Renal pelvis (tissue), 4 donors: Measurements from ENCODE around the gene TTC13. TPM values are rescaled to one million over a fixed set of nuclear protein-coding genes. Genes with fewer than 3 reads are reported as not detected.

Experiments used
- DNase-seq: peaks from one replicate; pipeline ENCODE4 v3.0.0-alpha.2; 2013
- polyA plus RNA-seq, 3 donors: library from polyadenylated mRNA; unstranded; fragments of 120-200 nt; gene quantifications; one replicate each; pipeline ENCODE4 v1.2.1, GENCODE V29; 2013; ENCODE audit not compliant: insufficient read length in 3 of 3

The TTC13 gene
- polyA plus RNA-seq, 3 donors: 15.9 to 25.8 (median 21.0) TPM

DNA sequence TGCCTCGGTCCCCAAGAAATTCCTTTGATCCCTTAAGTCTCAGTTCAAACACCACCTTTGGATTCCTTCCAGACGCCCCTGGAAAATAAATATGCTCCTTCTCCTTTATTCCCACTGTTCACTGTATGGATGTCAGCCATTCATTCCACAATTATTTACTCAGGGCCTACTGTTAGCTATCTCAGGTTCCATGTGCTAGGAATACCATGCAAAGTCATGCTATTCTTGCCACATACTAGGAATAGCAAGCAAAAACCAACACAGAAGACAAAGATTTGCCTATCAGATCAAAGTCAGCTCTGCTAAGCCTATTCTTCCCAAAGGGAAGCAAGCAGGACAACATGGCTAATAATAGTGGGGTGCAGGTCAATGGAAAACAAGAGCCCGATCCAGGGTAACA is 29.8 kb downstream of the TTC13 start:
- DNase-seq: no peak

DNA sequence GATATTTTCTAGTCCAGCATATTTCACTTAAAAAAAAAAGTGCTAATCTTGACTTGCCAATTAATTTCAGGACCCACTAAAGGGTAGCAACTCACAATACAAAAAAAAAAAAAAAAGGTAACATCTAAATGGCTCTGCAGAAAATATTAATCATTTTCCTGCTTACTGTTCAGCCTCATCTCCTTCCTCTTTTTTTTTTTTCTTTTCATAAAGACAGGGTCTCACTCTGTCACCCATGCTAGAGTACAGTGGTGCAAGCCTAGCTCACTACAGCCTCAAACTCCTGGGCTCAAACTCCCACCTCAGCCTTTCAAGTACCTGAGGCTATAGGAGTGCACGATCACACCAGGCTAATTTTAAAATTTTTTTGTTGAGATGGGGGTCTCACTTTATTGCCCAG is 30.4 kb downstream of the TTC13 start:
- no peak for DNase-seq

DNA sequence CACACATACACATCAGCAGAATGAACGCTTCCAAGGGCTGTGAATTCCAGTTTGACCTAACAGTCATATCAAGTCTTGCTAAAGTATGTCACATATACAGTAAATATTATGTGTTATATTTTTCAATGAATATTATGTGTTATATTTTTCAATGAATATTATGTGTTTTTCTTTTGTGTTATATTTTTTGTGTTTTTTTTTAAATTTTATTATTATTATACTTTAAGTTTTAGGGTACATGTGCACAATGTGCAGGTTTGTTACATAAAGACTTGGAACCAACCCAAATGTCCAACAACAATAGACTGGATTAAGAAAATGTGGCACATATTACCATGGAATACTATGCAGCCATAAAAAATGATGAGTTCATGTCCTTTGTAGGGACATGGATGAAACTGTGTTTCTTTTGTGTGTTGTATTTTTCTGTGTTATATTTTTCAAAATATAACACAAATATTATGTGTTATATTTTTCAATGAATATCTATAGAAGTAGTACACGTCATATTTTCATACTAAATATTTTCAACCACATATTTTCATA is 35.5 kb downstream of the TTC13 start:
- DNase-seq: no peak

DNA sequence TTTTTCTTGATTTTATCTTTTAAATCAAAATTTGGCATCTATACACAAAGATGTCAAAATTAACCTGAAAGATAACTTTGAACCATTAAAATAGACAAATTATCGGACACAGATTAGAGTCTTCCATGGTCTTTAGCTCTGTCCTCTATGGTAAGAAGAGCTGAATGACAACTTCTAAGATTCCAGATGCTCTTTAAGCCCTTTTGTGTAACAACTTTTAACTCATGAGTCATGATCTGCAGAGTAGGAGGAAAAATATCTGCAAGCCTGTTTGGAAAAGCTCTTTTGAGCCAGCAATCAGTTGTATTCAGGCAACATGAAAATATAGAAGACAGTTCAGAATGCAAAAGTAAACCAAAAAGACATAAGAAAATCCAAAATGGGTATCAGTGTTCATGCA is 37.8 kb downstream of the TTC13 start:
- DNase-seq: no peak

DNA sequence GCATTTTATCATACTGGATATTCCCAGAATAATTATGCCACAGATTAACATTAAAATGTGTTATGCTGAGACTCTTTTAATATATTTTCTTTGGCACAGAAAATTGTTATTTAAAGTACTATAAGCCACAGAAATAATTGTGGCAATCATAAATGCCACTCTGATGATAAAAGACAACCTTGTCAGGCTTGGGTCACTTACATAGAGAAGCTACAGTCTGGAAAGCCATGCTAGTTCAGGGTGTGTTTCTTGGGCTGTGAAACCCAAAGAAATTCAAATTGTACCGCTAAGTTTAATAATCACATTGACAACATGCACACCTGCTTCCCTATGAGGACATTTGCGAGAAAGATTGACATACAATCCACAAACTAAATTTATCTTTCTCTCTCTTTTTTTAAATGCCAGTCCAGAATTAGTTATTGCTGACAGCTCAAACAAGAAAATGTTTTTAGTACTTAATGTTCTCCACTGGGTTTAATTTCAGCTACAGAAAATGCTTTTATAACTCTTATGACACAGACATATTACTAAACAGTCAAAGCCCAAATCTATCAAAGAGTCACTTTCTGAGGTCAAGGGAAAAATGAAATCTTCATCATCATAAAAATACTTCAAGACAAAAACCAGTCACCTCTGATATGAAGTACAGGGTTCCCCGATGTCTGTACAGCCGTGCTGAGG is 38.7 kb downstream of the TTC13 start:
- DNase-seq: no peak

DNA sequence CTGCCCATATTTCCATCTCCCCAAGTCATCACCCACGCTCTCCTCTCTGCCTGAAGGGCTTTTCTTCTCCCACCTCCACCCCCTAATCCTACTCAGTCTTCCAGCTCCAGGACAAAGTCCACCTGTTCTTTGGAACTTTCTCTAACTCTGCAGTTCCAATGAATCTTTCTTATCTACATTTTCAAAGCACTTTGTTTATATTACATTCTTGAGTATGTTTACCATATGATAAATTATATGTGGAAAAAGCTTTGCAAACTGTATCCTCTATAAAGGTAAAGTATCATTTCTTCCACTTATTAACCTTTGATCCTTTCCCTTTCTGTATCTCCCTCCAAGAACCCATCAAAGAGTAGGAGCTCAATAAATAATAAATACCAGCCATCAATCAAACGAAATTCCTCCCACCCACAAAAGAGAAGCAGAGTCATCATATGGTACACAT is 39.7 kb downstream of the TTC13 start:
- DNase-seq: peak; percentile 8

DNA sequence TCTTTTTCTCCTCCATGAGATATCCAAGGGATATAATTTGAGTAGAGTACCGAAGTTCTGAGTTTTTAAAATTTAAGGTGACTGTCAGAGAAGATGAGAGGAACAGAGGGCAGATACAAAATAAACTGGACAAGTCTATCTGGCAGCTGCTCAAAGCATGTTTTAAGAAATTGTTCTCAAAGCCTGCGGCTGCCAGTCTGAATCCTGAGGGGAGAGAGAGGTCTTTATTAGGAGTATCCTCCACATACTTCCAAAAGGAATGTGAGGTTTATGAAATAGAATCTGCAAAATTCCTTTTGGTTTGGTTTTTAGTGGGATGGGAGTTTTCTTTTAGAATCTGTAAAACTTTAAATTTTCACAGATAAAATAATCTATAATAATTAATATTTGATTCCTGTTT is 41.3 kb downstream of the TTC13 start:
- no peak for DNase-seq

DNA sequence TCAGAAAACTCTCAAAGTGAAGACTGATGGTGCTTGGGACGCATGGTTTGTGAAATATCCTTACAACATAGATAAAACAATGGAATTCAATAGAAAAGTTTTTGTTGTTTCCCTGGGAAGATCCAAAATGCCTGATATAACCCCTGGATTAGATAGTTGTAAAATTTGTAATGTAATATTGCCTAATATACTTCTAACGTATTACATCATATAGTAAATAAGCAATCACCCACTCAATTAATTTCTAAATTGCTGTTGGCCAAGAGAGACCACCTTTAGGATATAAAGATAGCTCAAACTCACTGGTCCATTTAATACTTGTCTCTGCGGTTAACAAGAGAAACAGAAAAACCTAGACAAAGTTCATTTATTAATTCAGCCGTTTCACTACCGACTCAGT is 42.2 kb downstream of the TTC13 start:
- no peak for DNase-seq

DNA sequence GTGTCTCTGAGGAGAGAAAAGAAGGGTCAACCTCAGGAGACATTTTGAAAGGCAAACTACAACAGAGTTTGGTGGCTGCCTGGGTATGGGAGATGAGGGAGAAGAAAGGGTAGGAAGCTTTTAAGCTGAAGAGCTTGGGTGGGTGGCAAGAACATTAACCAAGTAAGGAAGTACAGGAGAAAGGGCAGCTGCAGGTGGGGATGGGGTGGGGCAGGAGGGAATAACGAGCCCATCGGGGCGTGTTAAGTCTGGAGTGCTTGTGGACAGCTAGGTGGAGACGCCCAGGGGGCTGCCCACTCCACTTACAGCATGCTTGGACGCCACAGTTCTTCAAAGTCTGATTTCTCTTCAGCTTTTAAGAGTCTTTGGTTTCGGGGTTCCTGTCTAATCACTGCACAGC is 42.8 kb downstream of the TTC13 start:
- no peak for DNase-seq

DNA sequence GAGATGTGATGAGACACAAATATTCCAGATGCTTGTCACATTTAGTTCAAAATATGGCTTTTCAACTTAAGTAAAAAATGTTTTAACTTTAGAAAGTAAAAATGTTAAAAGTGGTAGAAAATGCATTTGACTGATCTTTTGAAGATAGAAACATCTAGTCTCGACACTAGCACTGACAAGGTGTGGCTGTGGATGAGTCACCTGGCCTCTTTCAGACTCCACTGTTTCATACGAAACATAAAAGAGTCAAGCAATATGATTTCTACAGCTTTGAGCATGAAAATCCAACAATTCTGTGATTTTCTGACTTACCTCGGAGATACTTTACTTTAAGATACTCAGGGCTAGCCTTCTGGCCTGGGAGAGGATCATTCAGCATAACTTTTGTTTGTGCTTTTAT is 47.7 kb downstream of the TTC13 start:
- DNase-seq: no peak

DNA sequence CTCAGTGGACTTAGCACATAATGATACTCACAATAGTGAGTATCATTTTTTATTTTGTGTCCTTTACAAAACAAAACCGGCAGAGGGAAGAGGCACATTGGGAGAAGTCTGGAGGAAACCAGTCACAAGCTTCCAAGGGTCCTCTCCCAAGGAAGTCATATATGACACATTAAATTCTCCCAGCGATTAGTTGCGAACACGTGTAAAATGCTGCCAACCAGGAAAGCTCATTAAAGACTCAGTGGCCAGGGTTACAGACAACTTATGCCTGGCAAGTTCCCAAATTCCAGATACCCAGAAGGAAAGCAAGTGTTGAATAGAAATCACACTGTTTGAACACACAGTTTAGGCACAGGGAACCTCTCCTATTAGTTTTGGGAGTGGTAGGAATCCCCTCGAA is 52.5 kb downstream of the TTC13 start:
- DNase-seq: no peak

DNA sequence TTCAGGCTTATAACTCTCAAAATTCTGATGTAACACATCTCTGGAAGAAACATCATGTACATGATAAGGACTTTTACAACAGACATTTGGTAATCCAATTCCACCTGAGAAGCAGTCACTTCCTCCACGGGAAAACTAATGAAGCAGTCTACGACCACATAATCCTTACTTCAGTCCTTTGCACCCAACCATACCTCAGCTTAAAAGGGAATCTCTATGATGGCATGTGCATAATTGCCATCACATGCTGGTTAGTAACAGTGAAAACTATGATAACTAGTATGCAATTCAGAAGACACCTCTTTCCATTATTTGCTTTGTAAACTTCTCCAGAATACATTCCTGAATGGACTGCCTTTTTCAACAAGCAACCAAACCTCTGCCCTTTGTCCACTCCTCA is 53.1 kb downstream of the TTC13 start:
- DNase-seq: no peak

DNA sequence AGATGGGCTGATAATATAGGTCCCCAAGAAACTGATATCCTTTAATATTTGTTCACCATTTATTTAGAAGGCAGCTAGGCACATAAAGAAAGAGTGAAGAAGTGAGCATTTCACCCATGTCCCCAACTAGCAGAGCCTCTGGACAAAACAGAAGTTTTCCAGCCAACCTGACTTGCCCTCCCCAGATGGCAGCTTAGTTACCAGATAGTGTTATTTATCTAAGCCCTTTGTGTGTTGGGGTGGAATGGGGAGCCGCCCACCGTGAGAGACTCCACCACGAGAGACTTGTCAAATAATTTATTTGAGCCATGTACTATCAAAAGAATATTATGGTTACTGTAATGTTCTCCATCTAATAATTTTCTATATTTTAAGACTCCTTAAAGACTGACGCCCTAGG is 55.5 kb downstream of the TTC13 start:
- no peak for DNase-seq

DNA sequence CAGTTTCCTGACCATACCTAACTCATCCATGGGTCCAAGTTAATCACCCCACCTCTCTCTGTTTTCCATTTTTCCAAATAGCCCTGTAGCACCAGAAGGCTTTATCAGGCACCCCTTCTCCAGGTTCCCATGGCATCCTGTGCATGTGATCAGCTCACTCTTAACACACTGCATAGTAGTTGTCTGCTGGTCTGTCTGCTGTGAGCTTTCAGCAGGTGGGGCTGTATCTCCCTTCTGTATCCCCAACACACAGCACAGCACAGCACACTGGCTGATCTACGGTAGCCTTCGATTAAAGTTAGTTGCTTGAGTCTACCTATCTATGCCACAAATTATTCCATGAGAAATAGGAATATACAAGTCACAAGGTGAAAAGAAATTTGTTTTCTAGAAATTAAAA is 56.0 kb downstream of the TTC13 start:
- DNase-seq: no peak

DNA sequence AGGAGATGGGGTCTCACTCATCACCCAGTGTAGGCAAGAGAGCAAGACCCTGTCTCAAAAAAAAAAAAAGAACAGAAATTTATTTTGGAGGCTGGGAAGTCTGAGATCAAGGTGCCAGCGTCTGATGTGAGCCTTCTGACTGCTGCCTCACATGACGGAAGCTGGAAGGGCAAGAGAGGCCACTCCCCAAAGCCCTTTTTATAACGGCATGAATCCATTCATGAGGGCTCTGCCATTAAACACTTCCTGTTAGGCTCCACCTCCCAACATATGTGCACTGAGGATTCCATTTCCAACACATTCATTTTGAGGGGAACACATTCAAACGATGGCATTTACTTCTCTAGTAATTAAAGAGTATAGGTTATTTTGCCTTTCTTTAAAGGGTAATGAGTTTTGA is 59.5 kb downstream of the TTC13 start:
- no peak for DNase-seq

DNA sequence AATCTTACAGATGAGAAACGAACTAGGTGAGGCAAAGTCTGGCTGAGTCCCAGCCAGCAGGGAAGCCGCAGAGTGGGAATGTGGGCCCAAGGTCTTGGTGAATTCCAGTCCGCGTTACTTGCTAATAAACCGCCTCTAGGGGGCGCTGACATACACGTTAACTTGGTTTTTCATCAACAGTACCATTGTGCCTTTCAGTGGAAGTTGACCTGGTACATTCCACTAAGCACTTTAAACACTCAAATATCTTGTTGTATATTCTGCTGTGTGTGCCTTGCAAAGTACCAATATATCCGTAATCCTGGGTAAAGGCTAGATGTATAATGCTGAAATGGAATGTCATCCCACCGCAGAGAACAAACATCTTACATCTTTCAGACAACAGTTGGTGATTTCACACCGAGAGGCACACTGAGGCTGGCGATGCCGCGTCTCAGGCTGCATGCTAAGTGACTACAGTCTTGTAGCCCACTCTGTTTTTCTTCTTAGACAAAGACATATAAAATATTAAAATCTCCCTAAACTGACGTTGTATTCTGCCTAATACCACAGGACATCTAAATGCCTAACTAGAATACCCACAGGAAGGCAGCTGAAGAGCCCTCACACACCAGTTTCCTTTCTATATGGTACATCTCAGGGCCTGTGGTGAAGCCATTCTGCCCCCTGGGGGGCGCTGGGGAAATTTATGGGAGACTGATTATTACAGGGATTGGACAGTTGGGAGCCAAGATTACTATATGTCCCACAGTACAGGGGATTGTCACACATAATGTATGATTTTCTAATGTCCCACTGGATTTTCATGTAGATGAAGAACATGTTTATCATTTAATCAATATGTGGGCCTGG is 61.2 kb downstream of the TTC13 start:
- peak; percentile 69 for DNase-seq

DNA sequence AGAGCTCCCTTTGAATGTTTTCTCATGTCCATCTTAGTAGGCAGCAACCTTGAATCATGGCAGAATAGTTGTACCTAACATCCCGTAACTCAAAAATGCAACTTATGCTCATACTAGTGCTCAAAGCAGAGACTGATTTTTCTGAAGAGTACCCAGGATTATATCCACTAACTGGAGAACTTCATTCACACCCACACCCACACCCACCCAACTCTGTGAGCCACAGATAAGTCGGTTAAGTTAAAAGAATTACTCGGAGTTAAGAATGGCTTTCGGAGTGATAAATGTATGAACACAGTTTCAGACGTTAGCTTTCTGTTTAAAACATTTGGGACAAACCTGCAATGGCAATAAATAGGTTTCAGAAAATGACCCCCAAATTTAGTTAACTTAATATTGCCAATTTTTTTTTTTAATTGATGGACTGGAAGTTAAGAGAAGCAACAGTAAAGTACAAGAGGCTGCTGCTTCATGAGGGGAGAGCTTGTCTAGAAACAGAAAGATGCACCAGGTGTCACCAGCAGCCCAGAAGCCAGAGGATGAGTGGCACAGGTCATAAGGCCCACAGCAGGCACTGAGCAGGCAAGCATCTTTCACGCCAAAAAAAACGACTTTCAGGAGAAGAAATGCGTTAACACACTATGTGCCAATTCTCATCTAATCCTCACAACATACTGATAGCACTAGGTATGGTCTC is 61.9 kb downstream of the TTC13 start:
- DNase-seq: no peak

DNA sequence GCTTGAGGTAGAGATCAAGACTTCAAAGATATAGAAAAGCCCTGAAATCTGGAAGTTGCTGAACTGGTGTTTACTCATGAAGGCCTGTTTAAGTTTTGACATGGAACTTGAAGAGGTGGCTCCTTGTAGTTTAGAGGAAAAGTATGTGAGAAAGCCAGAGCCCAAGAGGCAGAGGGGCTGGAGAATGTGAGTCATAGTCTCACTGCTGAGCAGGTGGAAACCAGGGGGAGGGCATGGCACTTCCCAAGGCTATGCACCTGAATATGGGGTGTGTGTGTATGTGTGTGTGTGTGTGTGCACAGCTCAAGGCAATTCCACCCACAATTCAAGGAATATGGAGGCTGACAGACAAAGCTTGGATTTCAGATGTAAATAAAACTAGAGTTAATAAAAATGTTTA is 63.6 kb downstream of the TTC13 start:
- no peak for DNase-seq

DNA sequence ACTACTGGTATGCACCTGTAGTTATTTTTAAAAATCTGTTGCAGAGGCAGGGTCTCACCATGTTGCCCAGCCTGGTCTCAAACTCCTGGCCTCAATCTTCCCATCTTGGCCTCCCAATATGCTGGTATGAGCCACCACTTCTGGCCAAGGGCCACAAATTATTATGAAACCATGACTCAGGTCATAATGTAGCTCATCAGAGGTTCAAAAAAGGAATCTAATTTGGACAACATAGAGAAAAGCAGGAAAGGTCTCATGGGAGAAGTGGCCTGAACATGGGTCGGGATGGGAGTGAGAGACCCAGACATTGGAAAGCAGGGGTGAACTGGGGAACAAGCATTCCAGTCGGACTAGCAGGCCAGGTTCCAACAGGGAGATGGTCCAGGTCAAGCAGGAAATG is 65.2 kb downstream of the TTC13 start:
- no peak for DNase-seq

DNA sequence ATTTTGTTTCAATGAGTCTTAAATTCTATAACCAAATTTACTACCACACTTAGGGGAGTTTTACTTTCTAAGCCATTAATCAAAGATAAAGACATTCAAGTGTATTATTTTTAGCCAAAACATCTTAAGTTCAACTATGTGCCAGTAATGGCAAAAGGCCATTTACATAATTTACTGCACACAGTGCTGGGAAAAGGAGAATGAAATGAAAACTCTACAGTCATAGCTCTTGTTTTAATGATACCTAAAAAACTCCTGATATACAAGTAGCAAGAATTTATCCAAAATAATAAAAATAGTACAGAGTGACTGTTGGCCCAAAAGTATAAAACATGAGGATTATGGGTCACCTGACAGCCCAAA is 67.9 kb downstream of the TTC13 start:
- DNase-seq: peak; percentile 43

DNA sequence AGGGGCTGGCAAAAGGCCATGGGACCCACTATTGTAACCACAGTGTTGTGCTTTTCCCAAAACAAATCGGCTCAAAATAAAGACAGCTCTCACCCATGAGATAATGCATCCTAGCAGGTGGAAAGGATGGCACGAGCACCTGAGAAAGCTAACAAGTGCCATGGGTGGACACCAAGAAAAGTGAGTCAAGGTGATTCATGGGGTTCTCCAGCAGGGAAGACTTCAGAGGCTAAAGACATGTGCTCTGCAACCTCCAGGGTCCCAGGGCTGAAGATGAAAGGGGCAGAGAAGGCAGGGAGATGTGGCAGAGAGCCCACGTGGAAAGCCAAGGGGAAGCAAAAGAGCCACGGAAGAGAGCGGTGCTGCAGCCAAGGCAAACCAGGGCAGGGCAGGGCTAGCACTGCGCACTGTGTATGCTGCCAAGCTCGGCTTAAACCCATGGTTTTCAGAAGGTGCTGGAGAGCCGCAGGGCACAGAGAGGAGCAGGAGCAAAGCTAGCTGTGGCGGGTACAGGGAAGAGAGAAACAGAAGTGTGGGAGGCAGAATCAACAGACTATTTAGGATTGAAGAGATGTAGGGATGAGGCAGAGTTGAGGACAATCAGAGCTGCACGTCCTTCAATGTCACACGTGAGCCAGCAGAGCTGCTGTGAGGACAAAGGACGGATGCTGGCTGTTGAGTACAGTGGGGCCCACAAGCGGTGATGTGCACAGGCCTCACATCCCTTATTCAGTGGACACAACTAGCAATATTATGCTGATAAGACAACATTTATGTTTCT is 68.5 kb downstream of the TTC13 start:
- DNase-seq: no peak
